Fibroblast of skin of left quadriceps (primary cell): Measurements from ENCODE around the gene ZMIZ1.
A peak's percentile ranks its signal among the peaks of the same experiment; 100 is the strongest.

Experiments
- DNase-seq, 2 experiments: peaks; one replicate each; pipeline ENCODE4 v3.0.0-alpha.2; 2013; ENCODE audit warnings: low read depth in 2 of 2

ZMIZ1 gene

DNA sequence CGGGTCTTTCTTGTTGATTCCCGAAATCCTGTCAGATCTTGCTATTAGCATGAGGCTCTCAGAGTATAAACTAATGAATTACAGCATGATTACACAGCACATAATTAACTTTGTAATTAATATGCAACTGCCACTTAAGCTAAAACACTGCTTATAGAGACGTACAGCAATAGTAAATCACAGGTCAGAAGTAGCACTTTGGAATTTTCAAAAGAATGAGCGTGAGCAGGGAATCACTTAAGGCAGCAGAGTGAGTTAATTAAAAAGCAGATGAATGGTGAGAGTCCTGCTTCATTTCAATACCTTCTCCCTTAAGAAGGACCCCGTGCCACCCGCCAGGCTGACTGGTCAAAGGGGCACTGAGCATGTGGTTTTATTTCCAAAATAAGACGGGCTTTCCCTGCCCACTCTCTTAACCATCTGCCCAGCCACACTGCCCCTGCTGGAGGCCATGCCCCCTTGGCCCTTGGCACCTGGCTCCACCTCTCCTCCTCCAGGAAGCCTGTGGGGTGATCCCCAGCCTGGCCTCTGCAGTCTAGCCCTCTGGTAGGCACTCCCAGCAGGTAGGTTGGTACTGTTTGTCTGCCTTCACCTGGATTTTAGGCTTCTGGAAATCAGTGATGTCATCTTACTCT is 117.8 kb downstream of the ZMIZ1 start:
- no peak for DNase-seq

GRCh38 chr10:79187121-79187940 is 118.6 kb downstream of the ZMIZ1 start:
- DNase-seq, result no peak

- DNase-seq, result no peak
Measured at GRCh38 chr10:79188154-79188965, 119.6 kb downstream of the ZMIZ1 start.

DNA sequence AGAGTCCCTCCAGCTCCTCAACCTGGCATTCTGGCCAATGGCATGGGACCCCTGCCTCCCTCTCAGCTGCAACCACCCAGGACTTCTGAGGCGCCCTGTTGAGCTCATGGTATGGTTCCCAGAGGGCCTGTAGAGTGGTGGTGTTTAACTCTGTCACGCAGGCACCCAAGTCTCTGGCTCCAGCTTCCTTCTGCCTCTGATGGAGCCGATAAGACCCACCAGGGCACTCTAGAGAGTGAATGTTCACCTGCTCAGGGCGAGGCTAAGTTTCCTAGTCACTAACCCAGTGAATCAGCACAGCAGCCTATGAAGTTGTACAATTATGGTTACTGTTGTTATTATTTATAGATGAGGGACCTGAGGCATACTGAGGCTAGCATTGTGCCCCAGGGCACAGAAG is 120.4 kb downstream of the ZMIZ1 start:
- DNase-seq, result no peak

GRCh38 chr10:79189853-79190435 is 121.2 kb downstream of the ZMIZ1 start:
- no peak for DNase-seq

GRCh38 chr10:79190740-79191261 is 122.0 kb downstream of the ZMIZ1 start:
- DNase-seq, result no peak

- DNase-seq, result no peak
Measured at GRCh38 chr10:79191951-79192676, 123.3 kb downstream of the ZMIZ1 start.

GRCh38 chr10:79192677-79193003 is 123.9 kb downstream of the ZMIZ1 start:
- no peak for DNase-seq

DNA sequence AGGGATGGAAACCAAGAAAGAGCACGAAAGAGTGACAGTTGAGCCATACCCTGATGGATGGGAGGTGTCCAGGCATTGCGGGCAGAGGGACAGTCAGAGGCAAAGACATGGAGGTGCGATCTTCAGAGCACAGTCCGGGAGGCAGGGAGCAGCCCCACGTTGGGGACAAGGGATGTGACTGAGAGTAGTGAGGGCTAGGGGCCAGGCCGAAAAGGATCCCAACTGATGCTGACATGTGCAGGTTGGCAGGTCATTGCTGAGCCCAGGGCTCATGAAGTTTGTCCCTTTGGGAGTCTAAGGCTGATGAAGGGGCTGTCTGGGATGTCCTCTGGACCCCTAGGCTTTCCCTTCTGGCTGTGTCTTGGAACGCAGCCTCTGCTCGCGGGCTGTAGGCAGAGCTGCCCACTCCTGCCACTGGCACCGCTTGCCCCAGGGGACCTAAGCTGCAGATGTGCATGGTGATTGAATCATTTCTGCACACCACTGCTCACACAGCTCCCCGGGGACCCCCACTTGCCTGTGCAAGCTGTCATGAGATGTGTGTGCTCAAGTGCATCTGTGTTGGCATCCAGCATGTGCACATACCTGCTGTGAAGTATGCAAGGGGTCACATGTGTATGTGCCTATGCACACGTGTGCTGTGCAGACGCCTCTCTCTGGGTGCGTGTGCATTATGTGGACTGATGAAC is 125.1 kb downstream of the ZMIZ1 start:
- DNase-seq, result no peak

DNA sequence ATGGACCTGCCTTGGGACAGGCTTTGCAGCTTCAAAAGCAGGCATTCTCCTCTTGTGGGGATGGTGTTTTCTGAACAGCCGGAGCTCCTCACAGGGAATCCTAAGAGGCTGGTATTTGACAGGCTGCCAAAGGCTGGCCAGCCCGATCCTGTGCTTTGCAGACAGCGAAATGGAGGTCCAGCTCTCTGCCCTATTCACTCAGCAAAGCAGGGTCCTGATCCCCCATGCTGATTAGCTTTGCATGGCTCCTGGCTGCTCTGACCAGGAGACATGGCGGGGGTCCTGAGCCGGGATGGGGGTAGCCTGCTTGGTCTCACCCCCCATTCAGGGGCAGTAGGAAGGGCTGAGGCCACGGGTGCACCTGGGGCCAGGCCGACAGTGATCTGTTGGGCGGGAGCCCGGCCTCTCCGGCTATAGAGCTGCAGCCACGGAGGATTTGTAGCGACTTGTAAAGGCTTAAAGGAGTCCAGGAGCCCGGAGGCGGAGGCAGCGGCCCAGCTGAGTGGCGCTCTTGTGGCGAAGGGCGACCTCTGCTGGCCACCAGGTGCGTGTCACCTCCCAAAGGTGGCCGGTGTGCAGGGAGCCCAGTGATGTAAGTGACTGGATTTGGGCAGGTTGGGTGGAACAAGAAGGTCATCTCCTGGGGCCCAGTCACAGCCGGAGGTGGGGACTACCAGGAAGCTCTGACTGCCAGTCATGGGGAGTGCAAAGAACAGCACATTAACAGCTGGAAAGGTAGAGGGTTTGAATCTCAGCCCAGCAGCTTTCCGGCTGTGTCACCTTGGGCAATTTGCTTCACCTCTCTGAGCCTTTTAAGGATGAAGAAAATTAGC is 126.5 kb downstream of the ZMIZ1 start:
- peak; percentile 43 to 51 for DNase-seq

DNA sequence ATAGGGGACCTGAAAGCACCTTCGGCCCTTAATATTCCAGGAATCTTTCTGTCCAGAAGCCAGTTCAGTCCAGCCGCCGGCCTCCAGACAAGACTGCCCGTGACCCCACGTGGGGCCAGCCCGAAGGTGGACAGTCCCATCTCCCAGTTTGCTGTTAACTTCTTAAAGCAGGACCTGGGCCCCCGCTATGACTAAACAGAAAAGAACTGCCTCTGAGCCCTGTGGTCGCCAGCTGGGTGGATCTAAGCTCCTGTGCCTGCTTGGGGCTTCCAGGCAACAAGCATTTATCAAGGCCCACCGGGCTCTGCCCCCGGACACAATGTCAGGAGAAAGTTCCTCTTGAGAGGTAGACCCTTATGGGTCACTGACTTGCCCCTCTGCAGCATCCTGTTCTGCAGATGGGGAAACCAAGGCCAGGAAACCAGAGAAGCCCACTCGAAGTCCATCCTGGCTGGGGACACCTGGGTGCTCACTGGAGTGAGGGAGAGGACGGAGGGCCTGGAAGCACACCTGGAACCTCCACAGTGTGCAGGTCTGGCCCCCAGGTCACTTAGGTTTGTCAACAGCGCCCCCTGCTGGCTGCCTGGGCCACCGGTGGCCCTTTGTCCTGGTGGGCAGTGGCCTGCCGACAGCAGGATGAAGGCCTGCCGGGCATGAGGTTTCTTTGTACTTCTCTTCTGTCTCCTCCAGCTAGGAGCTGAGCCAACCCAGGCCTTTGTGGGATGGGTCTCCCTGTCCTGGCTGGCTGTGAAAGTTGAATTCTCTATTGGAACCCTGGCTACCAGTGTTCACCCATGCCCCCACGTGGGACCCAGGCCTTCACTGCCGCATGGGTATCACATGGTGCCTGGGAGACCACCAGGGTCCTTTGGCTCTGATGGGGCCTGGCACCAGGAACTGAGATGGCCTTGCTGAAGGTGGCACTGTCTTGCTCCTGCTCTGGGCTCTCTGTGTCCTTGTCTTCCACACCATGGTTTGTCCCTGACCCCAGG is 128.0 kb downstream of the ZMIZ1 start:
- DNase-seq, result no peak

DNA sequence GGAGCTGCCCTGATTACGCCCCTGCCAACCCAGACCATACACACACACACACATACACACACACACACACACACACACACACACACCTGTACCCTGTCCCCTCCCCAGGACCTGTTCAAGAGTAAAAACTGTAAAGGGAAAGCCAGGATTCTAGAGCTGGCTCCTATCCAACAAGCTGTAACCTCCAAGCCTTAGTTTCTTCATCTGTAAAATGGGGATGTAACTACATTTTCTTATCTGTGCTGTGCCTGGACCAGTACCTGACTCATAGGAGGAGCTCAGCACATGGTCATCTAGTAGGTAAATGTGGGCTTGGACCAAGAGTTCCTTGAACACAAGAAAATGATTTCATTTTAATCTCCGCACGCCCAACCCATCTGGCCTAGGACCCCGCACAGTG is 128.8 kb downstream of the ZMIZ1 start:
- no peak for DNase-seq

DNA sequence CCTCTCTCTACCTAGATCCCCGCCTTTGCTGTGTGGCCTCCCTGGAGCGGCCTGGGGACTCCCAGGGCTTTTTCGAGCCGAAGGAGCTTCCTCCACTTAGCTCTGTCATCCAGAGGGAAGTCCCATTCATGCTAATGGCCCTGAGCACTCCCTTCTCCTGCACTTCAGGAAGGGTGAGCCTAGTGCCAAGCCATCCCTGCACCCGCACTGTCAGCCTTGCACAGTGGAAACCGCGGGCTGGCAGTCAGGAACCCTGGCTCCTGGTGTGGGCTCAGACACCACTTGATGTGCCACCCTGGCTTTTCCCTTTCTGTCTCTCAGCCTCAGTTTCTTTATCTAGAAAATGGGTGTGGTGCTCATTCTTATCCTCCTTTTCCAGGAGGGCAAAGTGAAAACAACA is 131.6 kb downstream of the ZMIZ1 start:
- DNase-seq, result no peak

DNA sequence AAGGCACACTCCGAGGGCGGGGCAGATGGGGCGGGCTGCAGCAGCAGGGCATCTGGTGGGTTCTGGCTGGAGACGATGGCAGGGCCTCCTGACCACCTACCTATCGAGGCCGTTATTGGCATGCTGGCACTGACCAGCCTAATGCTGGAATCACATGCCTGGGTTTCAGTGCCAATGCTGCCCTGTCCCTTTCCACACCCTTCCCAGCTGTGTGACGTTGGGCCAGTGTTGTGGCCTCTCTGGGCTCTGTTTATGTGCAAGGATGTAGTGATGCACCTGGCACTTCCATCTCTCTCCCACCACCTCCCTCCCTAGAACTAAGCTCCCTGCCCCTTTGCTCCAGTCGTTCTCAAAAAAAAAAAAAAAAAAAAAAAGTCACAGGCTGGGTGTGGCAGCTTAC is 132.9 kb downstream of the ZMIZ1 start:
- no peak for DNase-seq

DNA sequence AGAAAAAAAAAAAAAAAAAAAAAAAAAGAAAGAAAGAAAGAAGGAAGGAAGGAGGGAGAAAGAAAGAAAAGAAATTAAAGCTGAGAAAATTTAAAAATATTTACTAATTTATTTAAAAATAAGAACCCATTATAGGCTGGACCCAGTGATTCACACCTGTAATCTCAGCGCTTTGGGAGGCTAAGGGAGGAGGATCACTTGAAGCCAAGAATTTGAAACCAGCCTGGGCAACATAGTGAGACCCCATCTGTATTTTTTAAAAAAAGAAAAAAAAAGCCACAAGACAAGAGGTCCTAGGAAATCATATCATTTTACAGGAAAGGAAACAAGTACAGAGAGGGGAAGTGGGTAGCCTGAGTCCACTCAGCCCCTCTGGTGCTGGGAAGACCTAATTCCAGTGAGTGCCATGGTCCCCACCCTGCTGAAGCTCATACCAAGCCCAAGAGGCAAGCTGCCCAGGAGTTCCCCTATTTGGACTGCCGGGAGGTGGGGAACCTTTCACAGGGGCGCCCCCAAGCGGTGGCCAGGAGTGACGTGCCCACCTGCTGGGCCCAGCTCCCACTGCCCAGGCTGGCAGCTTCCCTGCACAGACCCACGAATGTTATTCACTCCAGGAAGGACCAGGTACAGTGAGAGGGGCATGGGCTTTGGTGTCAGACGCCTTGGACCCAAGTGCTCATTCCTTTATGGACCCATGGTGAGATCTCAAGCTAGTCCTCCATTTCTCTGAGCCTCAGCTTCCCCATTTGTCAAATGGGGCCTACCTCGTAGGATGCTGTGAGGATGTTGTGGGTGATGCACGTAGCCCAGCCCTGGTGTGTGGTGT is 133.6 kb downstream of the ZMIZ1 start:
- no peak for DNase-seq

DNA sequence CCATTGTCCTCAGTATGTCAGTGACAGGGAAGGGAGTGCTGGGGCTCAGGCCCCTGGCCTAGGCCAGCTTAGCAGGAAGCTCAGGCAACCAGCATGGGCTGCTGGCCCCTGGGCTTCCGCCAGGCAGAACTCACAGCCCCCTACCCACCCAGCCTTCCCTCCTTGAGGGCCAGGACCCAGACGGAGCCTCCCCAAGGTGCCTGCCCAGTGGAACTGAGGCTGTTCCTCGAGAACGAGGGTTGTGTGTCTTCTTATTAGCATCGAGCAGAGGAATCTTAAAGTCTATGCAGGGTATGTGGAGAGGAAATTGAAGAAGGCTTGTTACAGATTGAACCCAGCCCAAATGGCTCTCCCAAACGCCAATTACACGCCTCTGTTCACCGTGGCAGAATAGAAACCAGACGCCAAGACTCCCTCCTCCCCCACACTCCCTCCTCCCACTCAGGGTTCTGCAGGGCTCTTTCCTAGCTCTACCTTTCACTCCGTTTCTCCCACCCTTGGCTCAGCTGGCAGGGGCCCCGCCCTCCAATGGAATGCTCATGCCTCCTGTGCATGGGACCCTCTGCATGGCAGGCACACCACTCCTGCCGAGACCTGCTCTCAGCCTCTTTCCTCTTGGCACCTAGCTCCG is 134.4 kb downstream of the ZMIZ1 start:
- DNase-seq, result no peak

GRCh38 chr10:79203833-79204232 is 135.1 kb downstream of the ZMIZ1 start:
- DNase-seq, result no peak
